Measurements from ENCODE around the gene TAS2R10. TPM values are rescaled to one million over a fixed set of nuclear protein-coding genes. Genes with fewer than 3 reads are reported as not detected.

Gene TAS2R10
- total RNA-seq, 4 donors from 2014 or later: 0.51 TPM; not detected in 3

DNA sequence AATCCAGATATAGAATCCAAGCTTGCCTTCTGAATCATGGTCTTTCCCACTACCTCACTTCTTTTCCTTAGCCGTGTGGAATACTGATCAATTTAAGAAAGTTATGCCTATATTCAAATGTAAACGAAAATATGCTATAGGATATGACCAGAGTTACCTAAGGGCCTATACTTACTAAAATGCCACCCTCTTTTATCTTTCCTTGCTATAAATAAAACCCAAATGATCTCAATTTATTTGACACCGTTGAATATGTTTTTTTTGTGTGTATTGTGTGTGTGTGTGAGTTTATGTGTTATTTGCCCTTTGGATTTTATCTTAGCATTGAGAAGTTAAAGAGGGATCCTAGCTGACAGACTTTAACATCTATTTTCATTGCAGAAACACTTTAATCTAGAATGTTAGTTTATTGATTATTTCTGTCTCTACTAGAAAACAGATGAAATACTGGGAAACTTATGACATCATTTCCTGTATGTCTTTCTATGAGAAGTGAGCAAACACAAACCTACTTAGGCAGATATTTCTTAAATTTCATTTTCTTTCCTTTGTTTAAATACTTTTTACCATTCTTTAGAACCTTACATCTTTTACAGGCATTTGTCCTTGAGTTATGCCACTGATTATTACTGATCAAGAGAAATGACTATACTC is 14.1 kb downstream of the TAS2R10 start:
- Histone ChIP-seq H3K4me3 (no peak overlapping the region), H3K4me1 (no peaks in the 10 kb centered on the region), H3K27ac (no peak overlapping the region), H3K9me3 (no peaks in the 10 kb centered on the region), H3K27me3 (no peaks in the 10 kb centered on the region), H3K36me3 (no peaks in the 10 kb centered on the region)
- DNase-seq: no peak
- in situ Hi-C loops (cut with MboI; ENCODE audit: low sequenced_read_pairs in 4 of 4): no loop called here
- no peak for ATAC-seq
- intact Hi-C loops (cut with DNase I; ENCODE audit: low total_unique reads): no loop called here
- TF ChIP-seq, protein P1, sequence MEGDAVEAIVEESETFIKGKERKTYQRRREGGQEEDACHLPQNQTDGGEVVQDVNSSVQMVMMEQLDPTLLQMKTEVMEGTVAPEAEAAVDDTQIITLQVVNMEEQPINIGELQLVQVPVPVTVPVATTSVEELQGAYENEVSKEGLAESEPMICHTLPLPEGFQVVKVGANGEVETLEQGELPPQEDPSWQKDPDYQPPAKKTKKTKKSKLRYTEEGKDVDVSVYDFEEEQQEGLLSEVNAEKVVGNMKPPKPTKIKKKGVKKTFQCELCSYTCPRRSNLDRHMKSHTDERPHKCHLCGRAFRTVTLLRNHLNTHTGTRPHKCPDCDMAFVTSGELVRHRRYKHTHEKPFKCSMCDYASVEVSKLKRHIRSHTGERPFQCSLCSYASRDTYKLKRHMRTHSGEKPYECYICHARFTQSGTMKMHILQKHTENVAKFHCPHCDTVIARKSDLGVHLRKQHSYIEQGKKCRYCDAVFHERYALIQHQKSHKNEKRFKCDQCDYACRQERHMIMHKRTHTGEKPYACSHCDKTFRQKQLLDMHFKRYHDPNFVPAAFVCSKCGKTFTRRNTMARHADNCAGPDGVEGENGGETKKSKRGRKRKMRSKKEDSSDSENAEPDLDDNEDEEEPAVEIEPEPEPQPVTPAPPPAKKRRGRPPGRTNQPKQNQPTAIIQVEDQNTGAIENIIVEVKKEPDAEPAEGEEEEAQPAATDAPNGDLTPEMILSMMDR (IDR thresholded peaks at IDR 0.05 in 4 of 5, conservative IDR thresholded peaks at IDR 0.05 in 1 of 5): no peak
- no peak for TF ChIP-seq POLR2A (IDR thresholded peaks at IDR 0.05)

DNA sequence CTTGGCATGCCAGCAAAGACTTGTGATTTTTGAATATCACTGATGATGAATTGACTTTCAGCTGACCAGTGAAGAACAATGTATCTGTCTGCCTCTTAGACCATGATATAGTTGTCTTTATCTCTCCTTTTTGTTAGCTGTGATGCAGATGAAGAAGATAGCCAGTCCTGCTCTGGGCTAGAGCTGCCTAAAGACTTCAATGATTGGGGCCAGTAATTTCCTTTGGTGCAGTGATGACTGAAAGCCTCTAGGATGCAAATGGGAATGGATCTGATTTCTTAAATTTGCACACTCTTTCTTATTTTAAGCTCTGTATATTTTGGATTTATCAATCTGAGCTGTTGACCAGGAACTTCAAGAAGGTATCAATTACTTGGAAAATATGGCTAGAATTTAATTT is 16.1 kb downstream of the TAS2R10 start, which contains the start of gene TAS2R9:
Gene TAS2R9 (minus strand): TSS at position 101 of the 400 bp plus-strand sequence. CDS start 93 bp downstream, at position 8.
- Histone ChIP-seq H3K4me3 (no peak within 1 kb of the TSS), H3K27me3 (no peaks in the 10 kb centered on the region), H3K27ac (no peak within 1 kb of the TSS), H3K36me3 (no peaks in the 10 kb centered on the region), H3K9me3 (no peaks in the 10 kb centered on the region), H3K4me1 (no peaks in the 10 kb centered on the region)
- intact Hi-C loops (cut with DNase I; ENCODE audit: low total_unique reads) (no loop called here), in situ Hi-C loops (cut with MboI; ENCODE audit: low sequenced_read_pairs in 4 of 4) (no loop called here)
- TF ChIP-seq, protein P1 (IDR thresholded peaks at IDR 0.05 in 4 of 5, conservative IDR thresholded peaks at IDR 0.05 in 1 of 5): no peak
- no peak for TF ChIP-seq POLR2A (IDR thresholded peaks at IDR 0.05)
- no peak for ATAC-seq
- DNase-seq: no peak

DNA sequence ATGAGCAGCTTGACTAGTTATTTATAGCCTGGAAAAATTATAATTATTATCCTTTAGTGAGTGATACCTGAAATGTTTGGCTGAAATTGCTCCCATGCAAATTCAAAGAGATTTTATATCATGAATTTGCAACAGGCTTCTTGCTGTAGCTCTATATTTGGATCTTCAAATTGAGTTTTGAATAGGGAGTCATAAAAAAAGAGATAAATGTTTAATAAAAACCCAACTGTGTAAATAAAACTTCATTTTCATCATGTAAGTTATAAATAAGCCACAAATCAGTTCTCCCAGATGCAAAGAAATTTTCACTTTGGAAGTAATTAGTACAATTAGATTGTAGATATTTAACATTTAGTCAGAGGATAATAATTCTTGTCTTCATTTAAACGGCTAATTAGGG is 19.0 kb downstream of the TAS2R10 start, which contains the start of gene TAS2R8:
Gene TAS2R8 (minus strand): TSS at position 101 of the 400 bp plus-strand sequence. CDS start 306 bp downstream, outside the sequence.
- DNase-seq: no peak
- Histone ChIP-seq H3K4me3 (no peak within 1 kb of the TSS), H3K27me3 (no peaks in the 10 kb centered on the region), H3K4me1 (no peaks in the 10 kb centered on the region), H3K27ac (no peak within 1 kb of the TSS), H3K36me3 (no peaks in the 10 kb centered on the region), H3K9me3 (no peaks in the 10 kb centered on the region)
- ATAC-seq: no peak
- TF ChIP-seq POLR2A (IDR thresholded peaks at IDR 0.05): no peak
- TF ChIP-seq, protein P1 (IDR thresholded peaks at IDR 0.05 in 4 of 5, conservative IDR thresholded peaks at IDR 0.05 in 1 of 5): no peak
- in situ Hi-C loops (cut with MboI; ENCODE audit: low sequenced_read_pairs in 4 of 4) (no loop called here), intact Hi-C loops (cut with DNase I; ENCODE audit: low total_unique reads) (no loop called here)

DNA sequence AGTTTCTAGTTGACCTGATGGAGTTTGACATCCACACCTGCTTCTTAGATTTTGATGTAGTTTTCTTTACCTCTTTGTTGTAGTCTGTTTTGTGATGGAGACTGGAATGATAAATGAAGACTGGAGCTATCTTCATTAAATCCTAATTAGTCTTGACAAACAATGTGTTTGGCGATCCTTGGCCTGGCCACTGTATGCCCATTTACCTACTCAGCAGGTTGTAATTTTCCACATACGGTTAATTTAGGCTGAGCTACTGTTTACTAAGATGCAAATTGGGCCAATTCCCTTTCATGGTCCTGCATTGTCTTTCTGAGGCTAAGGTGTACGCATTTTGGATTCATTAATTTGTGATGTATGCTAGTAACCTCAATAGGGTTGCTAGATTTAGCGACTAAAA is 23.6 kb downstream of the TAS2R10 start, which contains the start of gene TAS2R7:
Gene TAS2R7 (minus strand): TSS at position 41 of the 400 bp plus-strand sequence. CDS start 57 bp downstream, outside the sequence.
- in situ Hi-C loops (cut with MboI; ENCODE audit: low sequenced_read_pairs in 4 of 4) (no loop called here), intact Hi-C loops (cut with DNase I; ENCODE audit: low total_unique reads) (no loop called here)
- H3K27ac ChIP-seq: no peak within 1 kb of the TSS
- no peaks in the 10 kb centered on the region for H3K4me1 ChIP-seq
- H3K36me3 ChIP-seq: no peaks in the 10 kb centered on the region
- H3K27me3 ChIP-seq: no peaks in the 10 kb centered on the region
- ATAC-seq: no peak
- no peak for DNase-seq
- H3K4me3 ChIP-seq: no peak within 1 kb of the TSS
- TF ChIP-seq POLR2A (IDR thresholded peaks at IDR 0.05): no peak
- TF ChIP-seq, protein P1 (IDR thresholded peaks at IDR 0.05 in 4 of 5, conservative IDR thresholded peaks at IDR 0.05 in 1 of 5): no peak
- H3K9me3 ChIP-seq: no peaks in the 10 kb centered on the region
